ENCODE data around the gene PSMD2. TPM values are rescaled to one million over a fixed set of nuclear protein-coding genes. Genes with fewer than 3 reads are reported as not detected.

Gene PSMD2
- total RNA-seq, 1 experiment from 2014 or later = 344 TPM

DNA sequence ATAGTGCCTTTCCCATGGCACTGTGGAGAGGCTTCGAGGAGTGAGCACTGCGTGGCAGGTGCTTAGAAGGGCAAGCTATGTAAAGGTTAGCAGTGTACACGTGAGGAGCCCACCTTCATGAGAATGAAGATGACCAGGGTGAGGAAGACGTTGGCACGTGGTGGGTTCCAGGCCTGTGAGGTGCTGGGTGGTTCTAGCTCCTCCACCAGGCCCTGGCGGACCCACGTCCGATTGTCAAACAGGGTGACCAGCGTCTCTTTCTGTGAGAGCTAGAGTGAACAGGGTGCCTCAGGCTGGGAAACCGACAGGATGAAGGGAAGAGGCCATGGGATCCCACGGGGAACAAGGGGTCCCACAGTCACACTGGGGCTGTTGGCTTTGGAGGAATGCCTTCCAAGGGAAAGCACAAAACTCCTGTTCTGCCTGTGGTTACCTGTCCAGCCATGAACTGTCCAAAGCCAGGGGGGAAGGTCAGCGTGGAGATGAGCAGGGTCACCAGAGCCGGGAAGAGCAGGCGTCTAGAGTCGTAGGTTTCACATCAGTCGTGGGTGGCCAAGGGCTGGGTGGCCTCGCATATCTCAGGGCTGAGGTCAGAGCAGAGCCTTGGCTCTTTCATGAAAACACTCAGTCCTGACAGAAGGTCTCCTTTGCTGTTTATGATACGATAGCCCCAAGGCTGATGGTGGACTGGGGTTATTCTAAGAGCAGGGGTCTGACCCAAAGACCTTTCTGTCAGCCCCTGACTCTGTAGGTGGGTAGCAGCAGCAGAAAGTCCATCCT is 56.4 kb downstream of the PSMD2 start:
- Histone ChIP-seq H2BK12ac (ENCODE audit: insufficient read length, low read depth, low read length) (no peak overlapping the region), H3K4ac (ENCODE audit: low read depth, low read length) (no peak overlapping the region), H3K14ac (ENCODE audit: insufficient read depth, low read length) (no peak overlapping the region), H4K91ac (ENCODE audit: insufficient read length, low read depth, low read length) (no peak overlapping the region), H3K4me1 (ENCODE audit: insufficient read depth, low read length) (peaks cover 2% of the 10 kb centered on the region; the same call in 1 of the 2 replicates), H2BK5ac (ENCODE audit: insufficient read length, low read length) (no peak overlapping the region), H2BK120ac (ENCODE audit: low read depth, low read length, poor library complexity, severe bottlenecking) (no peak overlapping the region), H4K20me1 (ENCODE audit: control insufficient read depth, insufficient read depth, insufficient read length) (no peaks in the 10 kb centered on the region), H3K23ac (ENCODE audit: insufficient read length, low read depth, low read length) (no peak overlapping the region), H2AK5ac (ENCODE audit: insufficient read length, low read length) (no peak overlapping the region), H3K79me2 (ENCODE audit: insufficient read depth, low read length) (no peaks in the 10 kb centered on the region; the same call in 1 of the 2 replicates), H2BK20ac (ENCODE audit: low read depth, low read length, poor library complexity, severe bottlenecking) (no peak overlapping the region), H3K9ac (ENCODE audit: extremely low read depth, insufficient read length, low read length) (no peak overlapping the region), H3T11ph (ENCODE audit: low read length) (no peak overlapping the region), H3K4me2 (ENCODE audit: insufficient read depth, insufficient read length, low read length) (no peak overlapping the region), H2BK15ac (ENCODE audit: low read depth, low read length) (no peak overlapping the region), H3K27ac (ENCODE audit: insufficient read length, low read depth, low read length) (no peak overlapping the region), H3K9me3 (ENCODE audit: control insufficient read depth, low read depth, low read length) (no peaks in the 10 kb centered on the region), H2AFZ (ENCODE audit: low read length) (no peak overlapping the region), H4K8ac (replicated peaks; ENCODE audit: insufficient read length, low read depth, low read length) (no peak overlapping the region), H3K23me2 (ENCODE audit: insufficient read length, low read depth, low read length, poor library complexity, severe bottlenecking) (peaks cover 5% of the 10 kb centered on the region), H3K18ac (ENCODE audit: insufficient read length, low read depth, low read length) (no peak overlapping the region), H3K79me1 (ENCODE audit: insufficient read depth, low read depth, low read length, poor library complexity, severe bottlenecking) (no peaks in the 10 kb centered on the region), H3K27me3 (ENCODE audit: insufficient read depth, low read length) (no peaks in the 10 kb centered on the region), H4K5ac (ENCODE audit: insufficient read length, low read depth, low read length) (no peak overlapping the region), H3K56ac (ENCODE audit: insufficient read length, low read depth, low read length) (no peak overlapping the region)
- Mint-ChIP-seq H3K36me3 (ENCODE audit: insufficient read depth in 1 of 3, low read depth in 3 of 3) (peaks cover 22 to 61% (median 54%) of the 10 kb centered on the region in 3 experiments; a peak in 6 of 7 replicates), H3K4me3 (no peak overlapping the region; a peak in 1 of 5 replicates), H3K27me3 (ENCODE audit: low read depth) (peaks cover 4% of the 10 kb centered on the region), H3K4me1 (peaks cover 20 to 30% of the 10 kb centered on the region in 2 experiments), H3K9me3 (no peaks in the 10 kb centered on the region; a peak in 1 of 5 replicates), H3K27ac (peak overlapping the region in 1 of 3 experiments; percentile 42; a peak in 1 of 7 replicates)
- WGBS (ENCODE audit: extremely low coverage, insufficient read length, low lambda C conversion rate) = no CpG with 5 or more reads among the region's 18 CpGs
- TF ChIP-seq, protein P1, sequence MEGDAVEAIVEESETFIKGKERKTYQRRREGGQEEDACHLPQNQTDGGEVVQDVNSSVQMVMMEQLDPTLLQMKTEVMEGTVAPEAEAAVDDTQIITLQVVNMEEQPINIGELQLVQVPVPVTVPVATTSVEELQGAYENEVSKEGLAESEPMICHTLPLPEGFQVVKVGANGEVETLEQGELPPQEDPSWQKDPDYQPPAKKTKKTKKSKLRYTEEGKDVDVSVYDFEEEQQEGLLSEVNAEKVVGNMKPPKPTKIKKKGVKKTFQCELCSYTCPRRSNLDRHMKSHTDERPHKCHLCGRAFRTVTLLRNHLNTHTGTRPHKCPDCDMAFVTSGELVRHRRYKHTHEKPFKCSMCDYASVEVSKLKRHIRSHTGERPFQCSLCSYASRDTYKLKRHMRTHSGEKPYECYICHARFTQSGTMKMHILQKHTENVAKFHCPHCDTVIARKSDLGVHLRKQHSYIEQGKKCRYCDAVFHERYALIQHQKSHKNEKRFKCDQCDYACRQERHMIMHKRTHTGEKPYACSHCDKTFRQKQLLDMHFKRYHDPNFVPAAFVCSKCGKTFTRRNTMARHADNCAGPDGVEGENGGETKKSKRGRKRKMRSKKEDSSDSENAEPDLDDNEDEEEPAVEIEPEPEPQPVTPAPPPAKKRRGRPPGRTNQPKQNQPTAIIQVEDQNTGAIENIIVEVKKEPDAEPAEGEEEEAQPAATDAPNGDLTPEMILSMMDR (conservative IDR thresholded peaks at IDR 0.05) = no peak
- no peak for DNase-seq
